Glomerular visceral epithelial cell (primary cell): ENCODE measurements around the gene GRM8.

Source experiments
- DNase-seq: peaks from one replicate; pipeline ENCODE4 v3.0.0-alpha.2; 2016; ENCODE audit errors: extremely low spot score

GRM8 gene

GRCh38 chr7:127230192-127230925 is 22.4 kb downstream of the GRM8 start:
- DNase-seq: no peak

- no peak for DNase-seq
Observed at GRCh38 chr7:127226685-127227374, 25.9 kb downstream of the GRM8 start.

GRCh38 chr7:127221731-127222130 is 31.0 kb downstream of the GRM8 start:
- DNase-seq: no peak

- no peak for DNase-seq
Observed at GRCh38 chr7:127214956-127215718, 37.6 kb downstream of the GRM8 start.

- no peak for DNase-seq
Observed at GRCh38 chr7:127209886-127210285, 42.9 kb downstream of the GRM8 start.

GRCh38 chr7:127208860-127209259 is 43.9 kb downstream of the GRM8 start:
- DNase-seq: no peak

- DNase-seq: no peak
Observed at GRCh38 chr7:127208351-127208750, 44.4 kb downstream of the GRM8 start.

- DNase-seq: no peak
Observed at GRCh38 chr7:127207806-127208205, 44.9 kb downstream of the GRM8 start.

GRCh38 chr7:127207230-127207629 is 45.5 kb downstream of the GRM8 start:
- DNase-seq: no peak

GRCh38 chr7:127194571-127194970 is 58.2 kb downstream of the GRM8 start:
- no peak for DNase-seq

- no peak for DNase-seq
Observed at GRCh38 chr7:127189886-127190285, 62.9 kb downstream of the GRM8 start.

GRCh38 chr7:127189074-127189473 is 63.7 kb downstream of the GRM8 start:
- no peak for DNase-seq

GRCh38 chr7:127187740-127188139 is 65.0 kb downstream of the GRM8 start:
- DNase-seq: no peak

- no peak for DNase-seq
Observed at GRCh38 chr7:127186686-127187085, 66.1 kb downstream of the GRM8 start.

GRCh38 chr7:127177156-127177555 is 75.6 kb downstream of the GRM8 start:
- no peak for DNase-seq

- no peak for DNase-seq
Observed at GRCh38 chr7:127162366-127162765, 90.4 kb downstream of the GRM8 start.

- no peak for DNase-seq
Observed at GRCh38 chr7:127158659-127159058, 94.1 kb downstream of the GRM8 start.

GRCh38 chr7:127154958-127155357 is 97.8 kb downstream of the GRM8 start:
- no peak for DNase-seq

GRCh38 chr7:127154101-127154500 is 98.6 kb downstream of the GRM8 start:
- DNase-seq: no peak

GRCh38 chr7:127153315-127153714 is 99.4 kb downstream of the GRM8 start:
- DNase-seq: no peak

- no peak for DNase-seq
Observed at GRCh38 chr7:127152423-127152822, 100.3 kb downstream of the GRM8 start.

GRCh38 chr7:127151379-127151778 is 101.4 kb downstream of the GRM8 start:
- no peak for DNase-seq

- DNase-seq: no peak
Observed at GRCh38 chr7:127150543-127150942, 102.2 kb downstream of the GRM8 start.
